T47D (cell line): ENCODE data around the gene INPP5A.

ENCODE experiments used
- DNase-seq, 2 experiments: peaks; one replicate each; pipeline versions ENCODE4 v3.0.0 to v3.0.0-alpha.2; 2011 to 2012; ENCODE audit warnings: low read depth in 1 of 2, low spot score in 1 of 2
- JUND ChIP-seq: IDR thresholded peaks from 2 replicates; pipeline ENCODE4 v1.6.1; 2012; ENCODE audit warnings: low read depth
- in situ Hi-C: cut with HindIII; loops from 2 replicates; pipeline ENCODE4 v1.10.0; 2016; ENCODE audit warnings: low sequenced_read_pairs, low pct_unique_long_range_greater_than_20kb

The INPP5A gene

DNA sequence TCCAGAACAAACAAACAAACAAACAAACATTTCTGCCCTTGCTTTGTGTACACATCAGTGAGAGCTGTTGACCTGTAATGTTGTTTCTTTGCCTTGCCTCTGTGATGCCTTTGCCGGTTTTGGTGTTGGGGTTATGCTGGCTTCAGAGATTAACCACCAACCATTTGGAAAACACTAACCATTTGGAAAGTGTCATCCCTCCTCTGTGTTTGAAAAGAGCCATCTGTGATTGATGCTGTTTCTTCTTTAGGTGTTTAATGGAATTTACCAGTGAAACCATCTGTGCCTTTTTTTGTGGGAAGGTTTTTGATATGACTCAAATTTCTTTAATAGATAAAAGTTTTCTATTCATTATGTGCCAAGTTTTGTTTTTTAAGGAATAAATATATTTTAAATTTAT, 46.5 kb downstream of the INPP5A start:
- TF ChIP-seq JUND: no peak
- in situ Hi-C loops: no loop called here
- DNase-seq: no peak

DNA sequence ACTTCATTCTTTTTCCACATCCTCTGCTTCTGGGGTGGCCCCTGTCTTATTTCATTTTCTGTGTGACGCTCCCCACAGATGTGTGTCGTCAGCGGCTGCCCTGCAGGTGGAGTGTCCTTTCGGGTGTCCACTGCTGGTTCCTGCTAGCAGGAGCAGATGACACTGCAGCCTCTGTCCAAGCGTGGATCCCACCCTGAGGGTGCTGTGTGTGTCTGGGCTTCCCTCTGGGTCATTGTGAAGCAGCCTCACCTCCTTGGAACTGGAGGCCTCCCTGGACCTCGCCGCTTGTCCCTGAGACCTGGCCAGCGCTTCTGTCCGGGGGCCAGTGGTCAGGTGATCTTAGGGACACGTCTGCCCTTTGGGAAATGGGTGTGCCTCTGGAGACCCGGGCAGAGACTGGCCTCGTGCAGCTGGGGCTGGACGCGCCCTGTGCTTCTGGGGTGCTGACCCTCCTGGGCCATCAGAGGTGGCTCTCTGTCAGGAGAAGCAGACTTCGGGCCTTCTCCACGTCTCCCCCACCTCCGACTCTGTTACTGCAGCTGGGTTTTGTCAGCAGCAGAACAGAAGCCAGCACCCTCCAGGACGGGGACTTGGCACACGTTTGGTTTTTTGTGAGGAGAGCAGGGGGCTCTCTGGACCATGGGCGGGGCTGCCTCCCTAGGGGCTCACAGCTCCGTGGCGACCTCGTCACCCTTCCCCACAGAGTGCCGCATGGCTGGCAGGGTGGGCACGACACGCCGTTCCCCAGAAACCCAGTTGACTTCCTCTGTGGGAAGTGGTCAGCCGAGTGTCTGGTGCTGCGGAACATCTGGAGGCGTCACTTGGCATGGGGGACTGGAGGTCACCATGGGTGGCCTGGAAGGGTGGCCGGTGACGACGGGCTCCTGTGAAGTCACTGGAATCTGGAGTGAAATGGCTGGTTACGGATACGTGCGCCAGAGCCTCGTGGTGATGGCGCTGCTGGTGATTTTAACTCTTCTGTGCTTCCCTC, 48.4 kb downstream of the INPP5A start:
- no peak for TF ChIP-seq JUND
- in situ Hi-C loops: no loop called here
- DNase-seq: no peak

GRCh38 chr10:132586739-132587138, 49.2 kb downstream of the INPP5A start:
- in situ Hi-C loops: no loop called here
- DNase-seq: no peak
- TF ChIP-seq JUND: no peak

DNA sequence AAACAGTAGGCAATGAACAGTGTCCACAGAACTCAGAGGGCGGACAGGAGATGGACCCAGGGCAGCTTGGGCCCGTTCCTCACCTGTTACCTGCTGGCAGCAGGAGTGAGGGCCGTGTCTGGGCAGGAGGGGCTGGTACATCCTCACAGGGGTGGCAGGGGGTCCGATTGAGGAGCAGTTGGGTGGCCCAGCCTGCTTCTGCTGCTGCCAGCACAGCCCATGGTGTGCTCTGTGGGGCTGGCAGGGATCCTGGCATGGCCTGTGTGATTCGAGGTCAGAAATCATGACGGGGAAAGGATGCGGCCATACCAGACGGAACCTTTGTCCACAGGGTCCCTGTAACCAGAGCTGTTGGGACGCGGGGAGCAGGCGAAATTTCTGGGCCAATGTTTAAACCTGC, 49.6 kb downstream of the INPP5A start:
- TF ChIP-seq JUND: no peak
- no peak for DNase-seq
- in situ Hi-C loops: no loop called here

- no peak for TF ChIP-seq JUND
- in situ Hi-C loops: no loop called here
- DNase-seq: no peak
Observed at GRCh38 chr10:132588301-132589013, 50.9 kb downstream of the INPP5A start.

DNA sequence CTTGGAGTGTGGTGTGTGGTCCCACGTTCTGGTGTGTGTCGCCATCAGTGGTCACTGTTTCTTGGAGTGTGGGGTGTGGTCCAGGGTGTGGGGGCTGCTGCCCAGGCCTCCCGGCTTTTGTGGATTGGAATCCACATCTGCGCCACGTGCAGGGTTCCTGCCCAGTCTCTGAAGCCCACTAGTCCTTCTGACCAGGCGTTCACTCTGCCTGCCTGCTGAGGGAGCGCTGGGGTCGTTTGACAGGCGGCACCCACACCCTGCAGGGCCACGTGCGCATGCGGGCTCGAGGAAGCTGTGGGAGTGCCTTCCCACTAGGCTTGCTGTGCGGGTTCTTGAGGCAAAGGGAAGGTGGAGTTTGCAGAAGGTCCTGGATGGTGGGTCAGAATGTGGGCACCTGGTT, 51.4 kb downstream of the INPP5A start:
- no peak for DNase-seq
- no peak for TF ChIP-seq JUND
- in situ Hi-C loops: no loop called here

DNA sequence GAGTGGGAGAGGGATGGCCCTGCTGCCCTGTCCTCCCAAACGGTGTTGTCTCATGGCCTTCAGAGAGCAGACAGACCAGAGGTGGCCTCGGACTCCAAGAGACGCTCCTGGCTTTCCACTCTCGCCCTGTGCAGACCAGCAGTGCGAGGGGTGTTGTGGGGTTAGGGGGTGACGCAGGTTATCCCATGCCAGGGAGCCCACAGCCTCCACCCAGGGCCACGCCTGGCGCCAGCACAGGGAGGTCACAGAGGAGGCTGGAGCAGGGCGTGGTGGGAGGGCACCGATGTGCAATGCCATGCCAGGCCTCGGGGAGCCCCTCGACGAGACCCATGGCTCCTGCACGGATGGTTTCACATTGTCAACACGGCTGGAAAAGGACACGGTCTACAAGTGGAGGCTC, 52.1 kb downstream of the INPP5A start:
- no peak for DNase-seq
- in situ Hi-C loops: no loop called here

DNA sequence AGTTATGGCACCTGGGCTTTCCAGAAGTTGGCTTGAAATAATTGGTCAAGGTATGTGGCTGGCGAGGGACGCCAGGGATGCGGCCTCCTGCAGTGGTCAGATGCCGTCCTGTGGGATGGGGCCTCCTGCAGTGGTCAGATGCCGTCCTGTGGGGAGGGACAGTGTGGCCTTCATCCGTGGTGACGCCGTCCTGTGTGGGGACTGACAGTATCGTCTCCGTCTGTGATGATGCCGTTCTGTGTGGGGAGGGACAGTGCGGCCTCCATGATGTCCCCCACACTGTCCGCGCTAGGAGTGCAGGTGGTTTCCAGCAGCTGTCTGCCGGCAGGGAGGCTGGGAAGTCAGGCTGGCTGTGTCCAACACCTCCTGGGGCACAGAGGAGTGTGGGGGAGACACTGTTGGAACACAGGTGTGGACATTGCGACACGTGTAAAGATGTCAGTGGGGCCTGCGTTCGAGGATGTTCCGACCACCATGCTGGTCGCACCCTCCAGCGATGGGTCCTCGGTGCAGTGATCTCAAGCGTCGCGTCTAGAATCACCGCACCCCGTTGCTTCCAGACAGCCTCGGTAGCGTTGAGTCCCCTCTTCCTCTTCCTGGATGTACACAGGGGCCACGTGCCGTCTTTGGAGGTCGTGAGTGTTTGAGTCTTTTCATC, 52.6 kb downstream of the INPP5A start:
- DNase-seq: no peak
- TF ChIP-seq JUND: no peak
- in situ Hi-C loops: no loop called here

More for the DNA sequence above, 52.1 kb downstream of the INPP5A start:
- no peak for TF ChIP-seq JUND

GRCh38 chr10:132590752-132591121, 53.1 kb downstream of the INPP5A start:
- no peak for DNase-seq
- no peak for TF ChIP-seq JUND
- in situ Hi-C loops: no loop called here

GRCh38 chr10:132591166-132591971, 53.8 kb downstream of the INPP5A start:
- in situ Hi-C loops: no loop called here
- TF ChIP-seq JUND: no peak
- DNase-seq: peak in 1 of 2 experiments; percentile 2

DNA sequence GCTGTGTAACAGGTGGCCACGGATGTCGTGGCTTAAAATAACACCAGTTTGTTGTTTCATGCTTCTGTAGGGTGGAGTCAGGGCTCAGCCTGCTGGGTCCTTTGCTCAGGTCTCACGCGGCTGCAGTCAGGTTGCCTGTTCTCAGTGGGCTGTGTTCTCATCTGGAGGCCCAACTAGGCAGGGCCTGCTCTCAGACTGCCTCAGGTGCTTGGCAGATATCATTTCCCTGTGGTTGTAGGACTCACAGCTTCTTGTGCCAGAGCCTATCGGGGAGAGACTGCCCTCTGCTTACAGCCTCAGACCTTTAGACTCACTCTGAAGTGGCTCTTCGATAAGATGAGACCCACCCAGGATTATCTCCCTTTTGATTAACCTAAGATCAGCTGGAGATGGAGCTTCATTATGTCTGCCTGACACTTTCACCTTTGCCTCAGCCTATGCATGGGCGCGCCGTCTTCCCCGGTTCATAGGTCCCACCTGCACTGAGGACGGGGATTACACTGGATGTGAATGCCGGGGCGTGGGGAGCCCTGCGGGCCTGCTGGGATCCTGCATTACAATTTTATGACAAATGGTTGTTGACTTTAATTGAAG, 55.3 kb downstream of the INPP5A start:
- DNase-seq: no peak
- in situ Hi-C loops: no loop called here
- TF ChIP-seq JUND: no peak

DNA sequence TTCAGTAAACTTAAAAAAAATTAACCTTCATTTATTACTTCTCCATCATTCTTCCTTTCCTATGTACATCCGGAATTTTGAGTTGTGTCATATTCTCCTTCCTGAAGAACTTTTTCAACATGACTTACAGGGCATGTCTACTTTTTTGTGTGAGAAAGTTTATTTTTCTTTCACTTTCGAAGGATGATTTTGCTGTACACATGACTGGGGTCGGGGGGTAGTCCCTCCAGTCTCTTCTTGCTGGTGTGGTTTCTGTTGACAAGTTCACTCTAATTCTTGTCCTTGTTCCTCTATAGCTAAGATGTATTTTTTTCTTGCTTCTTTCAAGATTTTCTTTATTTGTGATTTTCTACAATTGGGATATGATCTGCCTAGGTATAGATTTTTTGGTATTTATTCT, 55.8 kb downstream of the INPP5A start:
- no peak for DNase-seq
- in situ Hi-C loops: no loop called here
- TF ChIP-seq JUND: no peak
